ENCODE results near the gene SRPX. TPM values are rescaled to one million over a fixed set of nuclear protein-coding genes. Genes with fewer than 3 reads are reported as not detected.

SRPX gene
- under 1 TPM; 0.25 to 0.63 TPM for total RNA-seq

DNA sequence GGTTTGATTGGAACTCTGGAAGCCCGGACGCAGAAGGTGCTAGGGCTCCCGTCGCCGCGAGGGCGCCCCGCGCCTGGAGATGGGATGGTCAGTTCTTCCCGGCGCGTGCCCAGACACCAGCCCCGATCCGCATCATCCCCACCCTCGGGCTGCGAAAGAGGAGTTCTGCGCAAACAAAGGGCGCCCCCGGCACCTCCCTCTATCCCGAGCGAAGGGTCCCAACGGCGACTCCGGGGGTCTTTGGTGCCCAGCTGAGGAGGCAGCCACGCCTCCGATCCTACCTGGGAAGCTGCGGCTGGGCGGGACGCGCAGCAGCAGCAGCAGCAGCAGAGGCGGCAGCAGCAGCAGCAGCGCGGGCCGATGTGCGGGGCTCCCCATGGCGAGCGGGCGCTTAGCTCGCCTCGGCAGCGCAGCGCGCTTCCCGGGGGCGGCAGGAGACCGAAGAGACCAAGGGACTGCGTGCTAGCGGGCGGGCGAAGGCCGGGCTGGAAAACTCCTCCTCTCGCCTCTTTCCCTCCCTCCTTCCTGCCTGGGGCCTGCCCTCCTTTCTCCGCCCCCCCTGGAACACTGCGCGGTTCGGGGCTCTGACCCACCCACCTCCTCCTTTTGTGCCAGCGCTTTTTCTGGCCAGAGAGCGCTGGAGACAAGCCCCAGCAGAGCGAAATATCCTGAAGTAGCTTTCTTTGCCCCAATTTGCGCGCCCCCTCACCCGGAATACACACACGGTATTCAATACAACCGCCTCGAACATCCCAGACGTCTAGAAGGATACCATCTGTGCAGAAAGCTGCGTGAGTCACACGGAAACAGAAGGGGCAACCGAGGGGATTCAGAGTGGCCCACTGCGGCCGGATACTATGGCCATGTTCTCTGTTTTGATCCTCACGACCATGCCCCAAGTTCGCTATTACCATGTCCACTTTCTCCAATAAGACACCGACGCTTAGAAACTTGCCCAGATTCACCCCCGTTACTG, at the start of gene SRPX:
Gene SRPX, minus strand, starts transcription at position 457 of the 976 bp plus-strand sequence. Its CDS starts 79 bp downstream, at position 378.
- Mint-ChIP-seq H3K4me1 (peaks cover 4% of the 10 kb centered on the region), H3K4me3 (no peak within 1 kb of the TSS), H3K36me3 (ENCODE audit: low read depth) (no peaks in the 10 kb centered on the region), H3K27me3 (peaks cover 43% of the 10 kb centered on the region), H3K27ac (no peak within 1 kb of the TSS), H3K9me3 (no peaks in the 10 kb centered on the region)
- ChIA-PET POLR2A (no interaction called here), CTCF (interaction anchor here (1.2 to 4.0 kb wide), 2 partner anchors 107 to 111 kb away, joined by 3 to 18 read pairs; partner anchors contain the start of gene RPGR)
- DNase-seq, result no peak

- no peak overlapping the region for H3K27ac Mint-ChIP-seq
- no peaks in the 10 kb centered on the region for H3K9me3 Mint-ChIP-seq
- no peak for DNase-seq
- H3K27me3 Mint-ChIP-seq, result no peaks in the 10 kb centered on the region
- peaks cover 5% of the 10 kb centered on the region for H3K36me3 Mint-ChIP-seq (ENCODE audit: low read depth)
- CTCF ChIA-PET, result no interaction called here
- POLR2A ChIA-PET, result no interaction called here
- H3K4me1 Mint-ChIP-seq, result peaks cover 7% of the 10 kb centered on the region
- no peak overlapping the region for H3K4me3 Mint-ChIP-seq
Measured at GRCh38 chrX:38268011-38268410, 47.3 kb upstream of the SRPX start.

DNA sequence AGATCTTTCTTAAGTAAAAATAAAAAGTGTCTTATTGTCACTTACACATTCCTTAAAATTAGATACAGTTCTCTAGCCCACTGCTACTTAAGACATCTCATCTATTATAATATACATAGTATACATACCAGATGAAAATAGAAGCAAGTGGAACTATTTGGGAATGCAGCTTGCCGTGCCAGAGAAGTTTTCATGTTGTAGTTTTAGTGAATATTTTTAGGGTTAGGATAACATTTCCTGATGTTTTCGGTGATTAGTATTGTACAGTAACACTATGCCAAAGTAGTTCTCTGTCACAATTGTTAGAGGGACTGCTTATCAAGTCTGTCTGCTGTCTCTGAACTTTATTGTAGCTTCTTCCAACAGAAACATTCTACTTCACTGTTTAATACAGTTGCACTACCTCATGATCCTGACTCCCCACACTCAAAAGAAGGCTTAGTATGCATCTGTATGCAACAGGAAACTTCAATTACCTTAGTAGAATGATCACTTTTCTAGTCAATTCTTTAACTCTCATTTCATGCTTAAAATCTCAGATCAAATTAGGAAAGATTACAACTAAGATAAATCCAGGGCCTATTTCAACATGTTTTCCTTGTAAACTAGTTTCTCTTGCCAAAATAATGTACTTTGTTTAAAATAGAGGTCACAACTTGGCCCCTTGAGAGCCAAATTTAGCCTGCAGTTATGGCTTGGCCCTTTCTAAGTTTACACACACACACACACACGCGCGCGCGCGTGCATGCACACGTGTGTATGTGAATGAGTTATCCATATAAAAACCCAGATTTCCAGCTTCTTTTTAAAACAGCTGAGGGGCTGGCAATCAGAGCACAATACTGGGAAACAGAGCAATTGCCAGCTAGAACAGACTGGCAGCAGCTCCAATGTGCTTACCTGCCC, 42.3 kb upstream of the SRPX start:
- ChIA-PET POLR2A (no interaction called here), CTCF (interaction anchor here (0.7 kb wide), 1 partner anchor 287 kb away, joined by 4 read pairs; no protein-coding TSS in a partner anchor)
- DNase-seq, result no peak
- Mint-ChIP-seq H3K4me1 (no peaks in the 10 kb centered on the region), H3K27me3 (no peaks in the 10 kb centered on the region), H3K36me3 (ENCODE audit: low read depth) (no peaks in the 10 kb centered on the region), H3K9me3 (no peaks in the 10 kb centered on the region), H3K27ac (no peak overlapping the region), H3K4me3 (no peak overlapping the region)

- H3K27ac Mint-ChIP-seq, result no peak overlapping the region
- no peaks in the 10 kb centered on the region for H3K9me3 Mint-ChIP-seq
- POLR2A ChIA-PET, result no interaction called here
- no peak overlapping the region for H3K4me3 Mint-ChIP-seq
- DNase-seq, result no peak
- no peaks in the 10 kb centered on the region for H3K27me3 Mint-ChIP-seq
- CTCF ChIA-PET, result interaction anchor here (2.7 kb wide), 1 partner anchor 67 kb away, joined by 10 read pairs; the partner anchor contains the start of gene RPGR
- no peaks in the 10 kb centered on the region for H3K4me1 Mint-ChIP-seq
- H3K36me3 Mint-ChIP-seq (ENCODE audit: low read depth), result no peaks in the 10 kb centered on the region
Measured at GRCh38 chrX:38260231-38260630, 39.6 kb upstream of the SRPX start.

DNA sequence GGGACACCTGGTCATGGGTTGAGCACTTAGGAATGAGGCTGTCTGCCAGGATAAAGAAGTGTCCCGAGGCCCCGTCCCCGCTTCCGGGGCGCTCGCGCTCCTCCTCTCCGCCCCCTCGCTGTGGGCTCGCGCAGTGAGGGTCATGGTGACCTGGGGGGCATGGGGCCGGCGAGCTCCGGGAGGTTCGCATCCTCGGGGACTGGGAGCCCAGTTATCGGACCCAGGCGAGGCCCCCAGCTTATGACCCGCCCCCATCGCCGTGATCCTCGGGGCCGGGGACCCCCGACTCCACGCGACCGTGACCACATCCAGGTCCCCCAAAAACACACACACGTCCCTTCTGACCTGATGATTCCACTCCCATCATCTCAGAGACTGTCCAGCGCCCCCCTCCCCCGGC, 35.3 kb upstream of the SRPX start:
- Mint-ChIP-seq H3K9me3 (no peaks in the 10 kb centered on the region), H3K4me3 (no peak overlapping the region), H3K4me1 (no peaks in the 10 kb centered on the region), H3K36me3 (ENCODE audit: low read depth) (no peaks in the 10 kb centered on the region), H3K27me3 (no peaks in the 10 kb centered on the region), H3K27ac (no peak overlapping the region)
- DNase-seq, result no peak
- CTCF ChIA-PET, result no interaction called here
- POLR2A ChIA-PET, result no interaction called here

GRCh38 chrX:38249965-38250364, 29.3 kb upstream of the SRPX start:
- POLR2A ChIA-PET, result no interaction called here
- Mint-ChIP-seq H3K27me3 (no peaks in the 10 kb centered on the region), H3K4me3 (no peak overlapping the region), H3K4me1 (no peaks in the 10 kb centered on the region), H3K36me3 (ENCODE audit: low read depth) (no peaks in the 10 kb centered on the region), H3K27ac (no peak overlapping the region), H3K9me3 (no peaks in the 10 kb centered on the region)
- CTCF ChIA-PET, result no interaction called here
- DNase-seq, result no peak

GRCh38 chrX:38247051-38247450, 26.4 kb upstream of the SRPX start:
- no peak for DNase-seq
- ChIA-PET POLR2A (no interaction called here), CTCF (no interaction called here)
- Mint-ChIP-seq H3K36me3 (ENCODE audit: low read depth) (no peaks in the 10 kb centered on the region), H3K4me1 (no peaks in the 10 kb centered on the region), H3K4me3 (no peak overlapping the region), H3K9me3 (no peaks in the 10 kb centered on the region), H3K27me3 (no peaks in the 10 kb centered on the region), H3K27ac (no peak overlapping the region)

DNA sequence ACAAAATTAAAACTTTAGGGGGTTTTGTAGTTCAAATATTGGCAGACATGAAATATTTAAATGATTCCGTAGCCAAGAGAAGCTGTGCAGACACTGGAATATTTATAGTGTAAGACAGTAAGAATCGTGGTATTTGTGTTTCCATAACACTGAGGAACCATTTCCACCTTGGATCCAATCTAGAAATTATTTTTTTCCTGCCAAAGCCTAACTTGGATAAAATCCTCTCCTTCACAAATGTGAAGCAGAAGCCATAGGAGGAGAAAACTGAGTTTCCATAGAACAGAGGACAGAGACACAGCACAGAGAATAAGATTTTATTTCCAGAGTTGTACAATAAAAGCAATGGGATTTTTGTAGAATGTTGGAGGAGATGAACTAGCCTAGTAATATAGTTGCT, 19.9 kb upstream of the SRPX start:
- H3K27ac Mint-ChIP-seq, result no peak overlapping the region
- POLR2A ChIA-PET, result no interaction called here
- H3K4me3 Mint-ChIP-seq, result no peak overlapping the region
- DNase-seq, result no peak
- CTCF ChIA-PET, result no interaction called here
- no peaks in the 10 kb centered on the region for H3K4me1 Mint-ChIP-seq
- peaks cover 3% of the 10 kb centered on the region for H3K27me3 Mint-ChIP-seq
- no peaks in the 10 kb centered on the region for H3K9me3 Mint-ChIP-seq
- no peaks in the 10 kb centered on the region for H3K36me3 Mint-ChIP-seq (ENCODE audit: low read depth)

DNA sequence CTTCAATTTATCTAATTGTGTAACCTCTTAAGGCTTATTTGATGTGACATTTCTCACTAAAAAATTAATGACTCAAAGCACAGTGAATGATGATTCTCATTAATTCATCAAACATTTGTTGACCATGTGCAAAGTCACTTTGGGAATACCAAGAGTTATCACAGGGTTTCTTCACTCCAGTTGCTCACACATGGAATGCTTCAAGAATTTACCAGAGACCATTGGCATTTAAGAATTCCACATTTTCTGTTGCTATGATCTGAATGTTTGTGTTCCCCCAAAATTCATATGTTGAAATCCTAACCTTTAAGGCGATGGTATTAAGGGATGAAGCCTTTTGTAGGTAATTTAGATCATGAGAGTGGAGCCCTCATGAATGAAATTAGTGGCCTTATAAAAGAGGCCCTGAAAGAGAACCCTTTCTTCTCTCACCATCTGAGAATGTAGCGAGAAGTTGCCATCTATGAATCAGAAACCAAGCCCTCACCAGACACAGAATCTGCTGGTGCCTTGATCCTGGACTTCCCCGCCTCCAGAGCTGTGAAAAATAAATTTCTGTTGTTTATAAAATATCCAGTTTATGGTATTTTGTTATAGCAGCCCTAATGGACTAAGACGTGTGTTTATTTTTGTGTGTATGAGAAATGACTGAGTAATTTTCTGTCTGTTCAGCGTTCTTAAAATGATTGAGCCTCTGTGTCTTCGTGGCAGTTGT, 16.4 kb upstream of the SRPX start:
- H3K27me3 Mint-ChIP-seq, result peaks cover 13% of the 10 kb centered on the region
- H3K9me3 Mint-ChIP-seq, result no peaks in the 10 kb centered on the region
- CTCF ChIA-PET, result no interaction called here
- POLR2A ChIA-PET, result no interaction called here
- H3K4me3 Mint-ChIP-seq, result no peak overlapping the region
- H3K36me3 Mint-ChIP-seq (ENCODE audit: low read depth), result no peaks in the 10 kb centered on the region
- DNase-seq, result no peak
- H3K27ac Mint-ChIP-seq, result no peak overlapping the region
- H3K4me1 Mint-ChIP-seq, result no peaks in the 10 kb centered on the region

- no peak overlapping the region for H3K4me3 Mint-ChIP-seq
- no peaks in the 10 kb centered on the region for H3K9me3 Mint-ChIP-seq
- no peaks in the 10 kb centered on the region for H3K4me1 Mint-ChIP-seq
- H3K36me3 Mint-ChIP-seq (ENCODE audit: low read depth), result no peaks in the 10 kb centered on the region
- H3K27me3 Mint-ChIP-seq, result peaks cover 13% of the 10 kb centered on the region
- POLR2A ChIA-PET, result no interaction called here
- CTCF ChIA-PET, result no interaction called here
- no peak for DNase-seq
- H3K27ac Mint-ChIP-seq, result no peak overlapping the region
Measured at GRCh38 chrX:38233891-38234667, 13.4 kb upstream of the SRPX start.

DNA sequence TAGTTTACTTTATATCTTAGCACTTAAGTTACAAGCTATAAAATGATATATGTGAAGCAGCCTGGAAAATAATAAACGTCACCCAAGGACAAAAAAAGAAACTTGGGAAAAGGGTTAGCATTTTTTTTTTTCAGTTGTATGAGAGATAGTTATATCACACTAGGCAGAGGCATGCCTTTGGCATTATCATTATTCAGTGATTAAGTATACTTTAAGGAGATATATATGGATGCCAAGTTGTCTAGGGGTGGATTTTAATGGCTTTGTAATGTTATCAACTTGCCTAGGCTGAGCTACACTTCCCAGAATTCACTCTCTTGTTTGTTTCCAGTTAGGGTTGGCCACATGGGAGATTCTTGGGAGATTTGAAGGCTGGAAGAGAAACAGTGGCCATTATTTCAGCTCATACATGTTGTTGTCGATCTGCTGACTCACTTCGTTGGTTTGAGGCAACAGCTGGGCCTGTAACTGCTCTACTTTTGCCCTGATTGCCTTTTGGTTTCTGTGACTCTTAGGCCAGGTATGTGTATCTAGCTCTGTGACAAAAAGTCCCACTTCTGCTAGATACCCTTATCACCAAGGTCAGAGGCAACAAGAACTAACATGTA, 11.5 kb upstream of the SRPX start:
- CTCF ChIA-PET, result no interaction called here
- Mint-ChIP-seq H3K9me3 (no peaks in the 10 kb centered on the region), H3K36me3 (ENCODE audit: low read depth) (no peaks in the 10 kb centered on the region), H3K4me1 (no peaks in the 10 kb centered on the region), H3K27me3 (peaks cover 13% of the 10 kb centered on the region), H3K27ac (no peak overlapping the region), H3K4me3 (no peak overlapping the region)
- POLR2A ChIA-PET, result no interaction called here
- no peak for DNase-seq

- H3K27ac Mint-ChIP-seq, result no peak overlapping the region
Measured at GRCh38 chrX:38225093-38225492, 4.4 kb upstream of the SRPX start.

More at GRCh38 chrX:38225093-38225492, 4.4 kb upstream of the SRPX start:
- CTCF ChIA-PET, result no interaction called here
- Mint-ChIP-seq H3K4me3 (no peak overlapping the region), H3K4me1 (peaks cover 4% of the 10 kb centered on the region), H3K27me3 (peaks cover 23% of the 10 kb centered on the region), H3K36me3 (ENCODE audit: low read depth) (no peaks in the 10 kb centered on the region), H3K9me3 (no peaks in the 10 kb centered on the region)
- no peak for DNase-seq
- POLR2A ChIA-PET, result no interaction called here
